Stimulated activated CD8-positive, alpha-beta memory T cell treated with anti-CD3 and anti-CD28 coated beads, Interleukin-15, amount 100 ng/mL, for 24 hours (primary cell): ENCODE measurements around the gene ERI3.

Experiments
- DNase-seq: peaks from one replicate; pipeline ENCODE4 v3.0.0-alpha.2; 2020; ENCODE audit warnings: low read depth

Gene ERI3

DNA sequence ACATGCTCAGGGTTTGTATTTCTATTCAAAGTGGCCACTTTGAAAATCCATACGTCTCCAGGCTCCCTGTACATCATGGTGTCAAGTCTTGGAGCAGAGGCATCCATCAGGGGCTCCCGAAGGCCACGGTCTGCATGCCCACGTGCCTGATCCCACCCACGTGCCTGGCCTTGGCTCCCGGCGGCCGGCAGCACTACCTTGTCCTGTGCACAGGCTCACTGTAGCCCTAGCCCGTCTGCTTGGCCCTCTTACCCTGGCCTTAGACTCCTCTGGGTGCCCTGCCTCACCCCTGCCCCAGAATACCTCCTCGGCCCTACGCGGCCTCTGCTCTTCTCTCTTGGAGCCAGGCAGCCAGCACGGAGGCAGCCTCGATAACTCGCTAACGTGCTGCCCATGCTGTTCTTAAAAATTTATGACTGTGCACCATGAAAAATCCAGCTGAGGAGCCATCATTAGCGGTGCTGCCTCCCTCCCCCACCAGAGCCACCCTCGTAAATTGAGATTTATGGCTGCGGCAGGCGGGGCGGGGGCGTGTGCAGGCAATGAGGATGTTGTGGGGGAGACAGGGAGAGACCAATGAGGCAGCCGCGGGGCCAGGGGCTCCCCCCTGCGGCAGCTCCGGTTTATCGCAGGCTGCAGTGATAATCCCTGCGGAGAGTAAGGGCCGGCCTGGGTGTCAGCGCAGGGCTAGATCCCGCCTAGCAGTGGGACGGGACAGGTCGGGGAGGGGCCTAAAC, 117.2 kb downstream of the ERI3 start:
- DNase-seq = peak; percentile 16

DNA sequence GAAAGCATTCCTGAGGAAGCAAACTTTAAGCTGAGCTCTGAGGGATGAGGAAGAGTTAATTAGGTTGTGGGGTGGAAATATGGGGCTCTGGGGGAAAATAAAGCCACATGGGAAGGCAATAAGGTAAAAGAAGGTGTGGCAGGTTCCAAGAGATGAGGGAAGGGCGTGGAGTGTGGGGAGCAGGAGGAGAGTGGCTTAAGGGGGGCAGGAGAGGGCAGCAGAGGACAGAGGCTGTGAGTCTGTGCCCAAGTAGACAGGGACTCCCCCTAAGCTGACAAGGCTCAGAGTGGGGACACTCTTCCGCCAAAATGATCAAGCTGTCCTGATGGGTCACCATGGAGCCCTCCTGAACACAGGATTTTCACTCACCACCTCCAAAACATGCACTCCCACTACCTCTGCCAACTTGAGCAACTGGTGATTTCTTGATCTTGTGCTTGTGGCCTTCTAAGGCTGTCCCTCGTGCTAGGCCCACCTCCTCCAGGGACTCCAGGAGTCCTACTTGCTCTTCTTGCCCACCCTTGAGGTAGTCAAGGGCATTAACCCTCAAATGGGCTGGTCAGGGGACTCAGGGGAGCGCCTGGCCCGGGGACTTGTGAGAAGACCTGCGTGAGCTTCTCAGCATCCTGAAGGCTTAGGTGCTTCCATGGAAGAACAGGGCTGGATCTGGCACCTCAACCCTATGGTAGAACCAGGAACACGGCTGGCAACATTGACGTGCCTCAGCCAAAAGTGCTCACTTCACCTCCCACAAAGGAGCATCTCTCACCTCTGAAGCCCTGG, 118.4 kb downstream of the ERI3 start:
- DNase-seq = no peak

DNA sequence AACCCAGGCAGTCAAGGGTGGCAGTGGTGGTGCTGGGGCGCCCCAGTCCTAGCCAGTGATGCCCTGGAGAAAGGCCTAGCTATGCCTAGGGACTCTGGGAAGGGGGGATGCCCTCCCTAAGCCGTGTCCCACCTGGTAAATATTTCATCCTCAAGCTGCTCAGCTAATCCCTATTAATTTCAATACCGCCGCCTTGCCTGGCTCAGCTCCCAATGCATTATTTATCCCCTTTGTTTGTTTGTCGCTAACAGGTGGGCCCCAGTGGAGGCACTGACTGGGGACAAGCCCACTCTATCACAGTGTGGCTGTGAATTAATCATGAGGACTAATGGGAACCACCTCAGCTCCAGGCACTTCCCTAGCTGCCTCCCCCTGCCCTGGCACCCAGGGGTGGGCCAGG, 119.2 kb downstream of the ERI3 start:
- DNase-seq = no peak

DNA sequence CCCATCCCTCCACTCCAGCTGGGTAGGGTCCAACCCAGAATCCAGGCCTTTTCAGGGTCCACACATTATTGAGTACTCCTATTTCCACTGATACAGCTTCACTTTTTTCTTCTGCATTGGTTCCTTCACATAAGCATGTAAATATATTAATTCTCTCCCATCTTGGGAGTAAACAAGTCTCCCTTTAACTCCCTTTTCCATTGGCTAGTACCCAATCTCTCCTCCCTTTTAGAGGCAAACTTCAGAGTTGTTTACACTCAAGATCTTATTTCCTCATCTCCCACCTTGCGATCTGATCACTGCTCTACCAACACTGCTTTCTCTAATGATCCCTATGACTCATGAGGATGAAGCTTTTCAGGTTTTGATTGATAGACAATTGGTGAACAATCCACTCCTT, 121.5 kb downstream of the ERI3 start:
- no peak for DNase-seq

- DNase-seq = no peak
Measured at GRCh38 chr1:44230796-44231195, 124.3 kb downstream of the ERI3 start.

GRCh38 chr1:44229435-44230167, 125.5 kb downstream of the ERI3 start:
- DNase-seq = no peak

GRCh38 chr1:44228218-44228617, 126.8 kb downstream of the ERI3 start:
- DNase-seq = no peak

GRCh38 chr1:44227211-44227610, 127.8 kb downstream of the ERI3 start:
- no peak for DNase-seq

GRCh38 chr1:44225761-44226160, 129.3 kb downstream of the ERI3 start:
- DNase-seq = no peak

GRCh38 chr1:44223187-44223610, 131.9 kb downstream of the ERI3 start:
- DNase-seq = no peak

DNA sequence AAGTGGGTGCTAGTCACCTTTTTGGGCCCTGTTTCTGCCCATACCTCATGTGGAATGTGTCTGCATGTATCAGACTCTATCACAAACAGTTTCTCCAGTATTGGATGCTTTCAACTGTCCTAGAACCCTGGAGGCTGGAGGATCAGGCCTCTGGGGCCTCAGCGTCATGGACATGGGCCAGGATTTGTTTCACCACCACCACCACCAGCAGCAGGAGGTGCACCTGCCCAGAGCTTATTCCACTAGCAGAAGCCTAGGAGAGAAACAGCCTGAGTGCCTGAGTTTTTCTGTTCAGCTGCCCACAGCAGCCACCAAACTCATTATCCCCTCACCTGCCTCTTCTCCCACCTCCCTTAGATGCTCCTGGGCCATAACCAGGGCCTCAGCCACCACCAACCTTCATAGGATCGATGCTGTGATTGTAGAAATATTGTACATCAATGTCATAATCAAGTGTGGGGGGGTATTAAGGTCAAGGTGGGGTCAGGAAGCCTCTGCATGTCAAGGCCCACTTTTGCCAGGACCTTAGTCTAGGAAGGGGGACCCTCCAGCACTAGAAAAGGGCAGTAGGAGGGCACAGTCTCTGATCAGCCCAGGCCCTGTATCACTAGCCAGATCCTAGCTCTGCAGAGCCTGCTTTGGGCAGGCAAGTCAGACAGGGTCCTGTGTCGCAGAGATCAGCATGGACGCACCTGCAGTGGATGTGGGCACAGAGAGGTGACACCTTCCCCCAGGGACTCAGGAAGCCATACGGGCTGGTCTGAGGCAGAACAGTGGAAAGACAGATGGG, 132.5 kb downstream of the ERI3 start:
- no peak for DNase-seq

GRCh38 chr1:44221769-44222168, 133.3 kb downstream of the ERI3 start:
- no peak for DNase-seq

- no peak for DNase-seq
Measured at GRCh38 chr1:44220755-44221154, 134.3 kb downstream of the ERI3 start.

DNA sequence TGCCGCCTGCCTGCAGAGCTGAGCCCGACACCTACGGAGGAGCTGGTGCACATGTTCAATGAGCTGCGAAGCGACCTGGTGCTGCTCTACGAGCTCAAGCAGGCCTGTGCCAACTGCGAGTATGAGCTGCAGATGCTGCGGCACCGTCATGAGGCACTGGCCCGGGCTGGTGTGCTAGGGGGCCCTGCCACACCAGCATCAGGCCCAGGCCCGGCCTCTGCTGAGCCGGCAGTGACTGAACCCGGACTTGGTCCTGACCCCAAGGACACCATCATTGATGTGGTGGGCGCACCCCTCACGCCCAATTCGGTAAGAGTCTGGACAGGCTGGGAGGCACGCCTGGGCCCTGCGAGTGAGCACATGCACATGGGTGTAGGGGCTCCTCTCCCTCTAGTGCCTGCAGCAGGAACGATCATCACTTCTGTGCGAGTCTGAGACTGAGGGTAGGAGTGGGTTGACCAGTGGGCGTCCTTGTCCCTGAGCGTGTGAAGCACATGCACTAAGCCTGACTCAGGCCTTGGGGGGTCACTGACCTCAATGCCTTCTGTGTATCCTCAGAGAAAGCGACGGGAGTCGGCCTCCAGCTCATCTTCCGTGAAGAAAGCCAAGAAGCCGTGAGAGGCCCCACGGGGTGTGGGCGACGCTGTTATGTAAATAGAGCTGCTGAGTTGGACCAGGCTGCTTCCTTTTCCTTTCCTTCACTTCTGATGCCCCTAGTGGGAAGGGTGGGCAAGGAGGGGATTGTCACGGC, 134.9 kb downstream of the ERI3 start:
- DNase-seq = no peak

GRCh38 chr1:44219301-44219626, 135.8 kb downstream of the ERI3 start:
- no peak for DNase-seq

- no peak for DNase-seq
Measured at GRCh38 chr1:44218503-44219300, 136.4 kb downstream of the ERI3 start.

GRCh38 chr1:44217809-44218410, 137.1 kb downstream of the ERI3 start:
- peak; percentile 57 for DNase-seq

DNA sequence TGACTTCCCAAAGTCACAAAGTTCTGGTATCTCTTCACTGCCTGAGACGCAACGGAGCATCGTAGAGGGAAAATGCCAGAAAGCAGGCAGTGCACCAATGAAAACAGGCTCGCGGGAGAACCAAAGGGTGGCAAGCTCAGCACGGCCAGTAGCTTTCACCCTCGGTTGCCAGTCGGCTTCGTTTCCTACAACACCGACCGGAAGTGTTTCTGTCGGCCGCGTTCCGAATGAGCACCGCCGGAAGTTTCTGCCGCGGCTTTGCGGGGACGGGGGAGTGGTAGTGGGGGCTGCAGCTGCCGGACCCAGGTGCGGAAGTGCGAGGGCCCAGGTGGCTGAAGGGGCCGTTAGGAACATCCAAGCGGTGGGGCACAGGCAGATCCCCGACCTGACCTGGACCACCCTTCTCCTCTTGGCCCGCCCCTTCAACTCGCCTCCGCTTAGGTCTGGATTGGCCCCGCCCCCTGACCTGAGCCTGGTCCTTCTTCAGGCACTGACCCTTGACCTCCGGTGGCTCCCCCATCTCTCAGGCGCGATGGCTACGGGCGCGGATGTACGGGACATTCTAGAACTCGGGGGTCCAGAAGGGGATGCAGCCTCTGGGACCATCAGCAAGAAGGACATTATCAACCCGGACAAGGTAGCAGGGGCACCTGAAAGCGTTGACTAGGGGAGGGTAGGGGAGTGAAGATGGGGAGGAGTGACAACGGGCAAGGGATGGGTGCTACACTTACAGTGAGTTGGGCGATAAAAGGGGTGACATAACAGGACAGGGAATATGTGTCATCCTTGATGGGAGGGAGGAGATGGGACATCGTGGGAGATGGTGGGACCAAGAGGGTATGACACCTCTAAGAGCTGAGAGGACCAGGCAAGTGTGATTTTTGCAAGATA, 141.6 kb downstream of the ERI3 start, which contains the start of gene DMAP1:
Gene DMAP1 (plus strand): TSS at position 250 of the 891 bp plus-strand sequence. CDS start 283 bp downstream, at position 533.
- DNase-seq = peak; percentile 78
